H1 (cell line): ENCODE data around the gene SMYD5. TPM values are rescaled to one million over a fixed set of nuclear protein-coding genes. Genes with fewer than 3 reads are reported as not detected.

ENCODE experiments used
- CTCF ChIA-PET: fragments of 300-600 bp; sonication (Branson Sonifier 250); formaldehyde crosslinking; loops from one replicate; lab custom pipeline; 2021; ENCODE audit not compliant: partially characterized antibody; lab: Charles Lee
- POLR2A ChIA-PET: fragments of 300-600 bp; sonication (Branson Sonifier 250); formaldehyde crosslinking; loops from one replicate; lab custom pipeline; 2021; ENCODE audit warnings: inconsistent platforms; ENCODE audit not compliant: partially characterized antibody; lab: Charles Lee
- DNase-seq, 2 experiments: peaks; one replicate each; pipeline versions ENCODE4 v3.0.0 to v3.0.0-alpha.2; 2010 to 2022; ENCODE audit warnings: low spot score in 2 of 2, low read depth in 1 of 2, mixed read lengths in 1 of 2
- FAIRE-seq: peaks from 2 replicates; lab custom pipeline; 2011; peaks lifted over from hg19 to GRCh38; lab: Jason Lieb, UNC
- H2AFZ ChIP-seq: 2 replicates; pipeline ENCODE4 v1.8.1; 2012; ENCODE audit warnings: low read length, inconsistent platforms
- H2AK5ac ChIP-seq: 2 replicates; pipeline ENCODE4 v1.6.1; 2013; ENCODE audit warnings: low read depth, low read length
- H2BK120ac ChIP-seq: replicated peaks from 2 replicates; pipeline ENCODE3; 2013; ENCODE audit warnings: low read depth, low read length, inconsistent platforms
- H2BK12ac ChIP-seq: 2 replicates; pipeline ENCODE4 v1.6.1; 2013; ENCODE audit warnings: low read depth, low read length
- H2BK15ac ChIP-seq: 2 replicates; pipeline ENCODE4 v1.6.1; 2013; ENCODE audit warnings: low read length
- H2BK20ac ChIP-seq: 2 replicates; pipeline ENCODE4 v1.6.1; 2013; ENCODE audit warnings: low read length
- H2BK5ac ChIP-seq: 2 replicates; pipeline ENCODE4 v1.6.1; 2013; ENCODE audit warnings: low read depth, low read length
- H3K14ac ChIP-seq: 2 replicates; pipeline ENCODE4 v1.6.1; 2013; ENCODE audit warnings: inconsistent platforms; ENCODE audit not compliant: insufficient read length
- H3K18ac ChIP-seq: 2 replicates; pipeline ENCODE4 v1.6.1; 2013; ENCODE audit warnings: low read length; ENCODE audit errors: extremely low read depth
- H3K23ac ChIP-seq: 2 replicates; pipeline ENCODE4 v1.6.1; 2013; ENCODE audit warnings: inconsistent platforms; ENCODE audit not compliant: insufficient read length
- H3K23me2 ChIP-seq: 2 replicates; pipeline ENCODE4 v1.6.1; 2013; ENCODE audit warnings: low read depth, low read length
- H3K27ac ChIP-seq: 2 replicates; pipeline ENCODE4 v1.6.1; 2011; ENCODE audit warnings: low read depth, low read length, inconsistent platforms
- H3K27me3 ChIP-seq, 4 experiments: replicated peaks in 1 of 4; 1 replicate in 1 of 4; 2 replicates in 3 of 4; pipeline versions ENCODE4 v1.6.1 to v1.8.1; 2011 to 2013; ENCODE audit warnings: low read length in 3 of 4, mild to moderate bottlenecking in 3 of 4, inconsistent platforms in 2 of 4, mixed read lengths in 2 of 4, moderate library complexity in 1 of 4; ENCODE audit not compliant: control insufficient read depth in 3 of 4, insufficient read depth in 3 of 4; ENCODE audit errors: extremely low read depth in 1 of 4
- H3K36me3 ChIP-seq, 4 experiments: 2 replicates each; pipeline versions ENCODE4 v1.6.1 to v1.8.1; 2011 to 2013; ENCODE audit warnings: mild to moderate bottlenecking in 4 of 4, low read length in 3 of 4, moderate library complexity in 2 of 4, control low read depth in 1 of 4, inconsistent platforms in 1 of 4; ENCODE audit not compliant: insufficient read depth in 4 of 4, control insufficient read depth in 2 of 4
- H3K4ac ChIP-seq: replicated peaks from 2 replicates; pipeline ENCODE3; 2013; ENCODE audit warnings: low read length, low read depth, mixed read lengths, inconsistent platforms; ENCODE audit not compliant: insufficient read length
- H3K4me1 ChIP-seq, 4 experiments: replicated peaks in 1 of 4; 1 replicate in 1 of 4; 2 replicates in 3 of 4; pipeline versions ENCODE4 v1.6.1 to v1.8.1; 2011 to 2013; ENCODE audit warnings: low read length in 3 of 4, inconsistent platforms in 2 of 4, mixed read lengths in 1 of 4; ENCODE audit not compliant: insufficient read depth in 4 of 4, control insufficient read depth in 3 of 4
- H3K4me2 ChIP-seq, 2 experiments: 2 replicates each; pipeline versions ENCODE4 v1.6.1 to v1.8.1; 2011 to 2013; ENCODE audit warnings: low read depth in 2 of 2, low read length in 2 of 2, control low read depth in 1 of 2, inconsistent platforms in 1 of 2, mild to moderate bottlenecking in 1 of 2; ENCODE audit not compliant: insufficient read depth in 1 of 2
- H3K4me3 ChIP-seq, 4 experiments: fragments of 200-600, 300-600 bp in 1 of 4; sonication (generic), shearing (Covaris generic), sonication (Bioruptor Twin) in 1 of 4; 2 replicates each; pipeline versions ENCODE4 v1.5.1 to v1.8.1; 2011 to 2016; ENCODE audit warnings: low read length in 4 of 4, low read depth in 3 of 4, control low read depth in 2 of 4, inconsistent platforms in 2 of 4, mild to moderate bottlenecking in 2 of 4, mixed read lengths in 1 of 4, moderate library complexity in 1 of 4; ENCODE audit not compliant: insufficient read depth in 2 of 4; ENCODE audit errors: extremely low read depth in 1 of 4
- H3K56ac ChIP-seq: replicated peaks from 2 replicates; pipeline ENCODE3; 2013; ENCODE audit warnings: low read depth, mild to moderate bottlenecking, mixed read lengths, low read length, inconsistent platforms; ENCODE audit not compliant: insufficient read length
- H3K79me1 ChIP-seq: 2 replicates; pipeline ENCODE4 v1.6.1; 2013; ENCODE audit warnings: low read depth, low read length, control low read depth
- H3K79me2 ChIP-seq, 2 experiments: 2 replicates each; pipeline versions ENCODE4 v1.6.1 to v1.8.1; 2012 to 2013; ENCODE audit warnings: low read length in 2 of 2, mild to moderate bottlenecking in 2 of 2, inconsistent platforms in 1 of 2; ENCODE audit not compliant: insufficient read depth in 2 of 2, control insufficient read depth in 1 of 2
- H3K9ac ChIP-seq, 4 experiments: replicated peaks in 1 of 4; 1 replicate in 1 of 4; 2 replicates in 3 of 4; pipeline versions ENCODE4 v1.6.1 to v1.8.1; 2011 to 2013; ENCODE audit warnings: low read depth in 3 of 4, low read length in 3 of 4, control low read depth in 2 of 4, mild to moderate bottlenecking in 2 of 4, moderate library complexity in 2 of 4, inconsistent platforms in 1 of 4; ENCODE audit errors: extremely low read depth in 1 of 4
- H3K9me3 ChIP-seq, 2 experiments: 2 replicates each; pipeline versions ENCODE4 v1.6.1 to v1.8.1; 2012 to 2013; ENCODE audit warnings: mild to moderate bottlenecking in 2 of 2, moderate library complexity in 2 of 2, control low read depth in 1 of 2, inconsistent platforms in 1 of 2, low read depth in 1 of 2, low read length in 1 of 2, mixed read lengths in 1 of 2; ENCODE audit not compliant: insufficient read depth in 2 of 2
- H4K20me1 ChIP-seq, 2 experiments: replicated peaks in 1 of 2; 2 replicates each; pipeline versions ENCODE3 to v1.8.1; 2011 to 2013; ENCODE audit warnings: inconsistent platforms in 2 of 2, low read length in 2 of 2, mild to moderate bottlenecking in 1 of 2; ENCODE audit not compliant: insufficient read depth in 2 of 2, control insufficient read depth in 1 of 2
- H4K5ac ChIP-seq: 2 replicates; pipeline ENCODE4 v1.6.1; 2013; ENCODE audit warnings: low read length, low read depth, mixed read lengths, inconsistent platforms; ENCODE audit not compliant: insufficient read length
- H4K8ac ChIP-seq: 2 replicates; pipeline ENCODE4 v1.8.0; 2013; ENCODE audit warnings: mild to moderate bottlenecking, moderate library complexity, low read length, inconsistent platforms; ENCODE audit not compliant: insufficient read depth; ENCODE audit errors: extremely low read depth
- H4K91ac ChIP-seq: replicated peaks from 2 replicates; pipeline ENCODE3; 2013; ENCODE audit warnings: low read length, mixed read lengths, inconsistent platforms; ENCODE audit not compliant: insufficient read length
- BRCA1 ChIP-seq: IDR thresholded peaks from 2 replicates; pipeline ENCODE4 v1.6.1; 2012; ENCODE audit warnings: low read depth, low read length, improper control_type of control experiment
- CBX5 ChIP-seq: fragments of 300-800, 300-1000 bp; sonication (generic); IDR thresholded peaks from 2 replicates; pipeline ENCODE4 v1.7.1; 2016; ENCODE audit warnings: antibody characterized with exemption, low read length, low read depth
- CBX8 ChIP-seq: fragments of 300-800, 300-1000 bp; sonication (generic); IDR thresholded peaks from 2 replicates; pipeline ENCODE4 v1.7.1; 2016; ENCODE audit warnings: low read depth, low read length, borderline replicate concordance
- CEBPB ChIP-seq: IDR thresholded peaks from 2 replicates; pipeline ENCODE4 v1.6.1; 2012; ENCODE audit warnings: low read depth, low read length
- CHD1 ChIP-seq: IDR thresholded peaks from 2 replicates; pipeline ENCODE4 v1.6.1; 2012; ENCODE audit warnings: low read depth, low read length, improper control_type of control experiment
- KDM4A ChIP-seq: IDR thresholded peaks from one replicate; pipeline ENCODE4 v1.7.1; 2012; ENCODE audit warnings: low read depth, mild to moderate bottlenecking, moderate library complexity, low read length, inconsistent platforms; ENCODE audit not compliant: severe bottlenecking
- NRF1 ChIP-seq: IDR thresholded peaks from 2 replicates; pipeline ENCODE4 v1.6.1; 2011; ENCODE audit warnings: mild to moderate bottlenecking, low read depth, low read length, improper control_type of control experiment
- SP4 ChIP-seq: IDR thresholded peaks from 2 replicates; pipeline ENCODE4 v1.6.1; 2012; ENCODE audit warnings: low read length, inconsistent platforms
- SUZ12 ChIP-seq: fragments of 200-600 bp; sonication (generic); IDR thresholded peaks from 2 replicates; pipeline ENCODE4 v1.6.1; 2012; ENCODE audit warnings: mild to moderate bottlenecking, inconsistent platforms, low read length, moderate library complexity, mixed read lengths
- polyA plus RNA-seq, 7 experiments: library from polyadenylated mRNA; depleted of rRNA in 3 of 7; stranded (reverse) in 5 of 7; unstranded in 2 of 7; fragments of >200 nt in 5 of 7; fragments of 200-250 nt in 2 of 7; gene quantifications; 1 replicate in 5 of 7; 2 replicates in 1 of 7; 4 replicates in 1 of 7; pipeline versions ENCODE4 v1.2.1 to v1.2.3, GENCODE V29; 2011 to 2013; ENCODE audit warnings: missing spikeins in 2 of 7, mixed read lengths in 2 of 7
- total RNA-seq: library from RNA; stranded (reverse); fragmentation: NEBNext Ultra II Directional; extraction: Animal tissue kit (Norgen Biotek cat#: 25700); gene quantifications from 2 replicates; pipeline ENCODE4 v1.2.1, GENCODE V29; 2021
- TF ChIP-seq, protein P1 (sequence below): IDR thresholded peaks from 2 replicates; pipeline ENCODE4 v1.6.1; 2011; ENCODE audit warnings: low read depth, mild to moderate bottlenecking, low read length; ENCODE audit not compliant: insufficient read depth

Gene SMYD5
- total and polyA plus RNA-seq, 2 of the 8 experiments (the other 6 are each of a cell fraction or from before 2014, with no cell fraction given): 35.2 to 56.7 TPM

DNA sequence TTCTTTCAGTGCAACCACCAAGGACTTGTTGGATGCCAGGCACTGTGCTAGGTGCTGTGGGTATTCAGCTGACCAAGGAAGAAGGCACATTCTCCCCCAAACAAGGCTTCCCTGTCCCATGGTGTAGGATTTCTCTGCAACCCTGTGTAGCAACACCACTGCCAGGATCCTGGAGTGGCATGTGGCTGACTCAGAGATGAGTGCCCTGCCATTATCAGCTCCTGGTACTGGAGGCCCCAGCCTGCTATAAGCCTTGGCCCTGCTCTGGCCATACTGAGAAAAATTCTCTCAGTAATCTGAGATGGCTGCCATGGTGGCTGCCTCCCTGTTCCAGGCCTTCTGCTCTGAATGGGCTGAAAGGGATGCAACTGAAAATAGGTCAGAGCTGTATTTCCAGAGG is 4.3 kb downstream of the SMYD5 start:
- no peak overlapping the region for H3K27ac ChIP-seq
- no peak overlapping the region for H2BK15ac ChIP-seq
- peaks cover 5 to 38% of the 10 kb centered on the region in 2 experiments for H3K79me2 ChIP-seq
- H3K9me3 ChIP-seq: no peaks in the 10 kb centered on the region
- H3K23ac ChIP-seq: no peak overlapping the region
- H3K14ac ChIP-seq: no peak overlapping the region
- no peak overlapping the region for H2BK20ac ChIP-seq
- no peak overlapping the region for H2BK12ac ChIP-seq
- peaks cover 4 to 20% (median 10%) of the 10 kb centered on the region in 4 experiments; a peak in 7 of 8 replicates for H3K36me3 ChIP-seq
- H2BK120ac ChIP-seq: no peak overlapping the region
- H3K4me1 ChIP-seq: peaks cover 0 to 3% (median 1%) of the 10 kb centered on the region in 4 experiments; a peak in 2 of 7 replicates
- peaks cover 3% of the 10 kb centered on the region; the same call in 1 of the 2 replicates for H3K23me2 ChIP-seq
- H3K4me2 ChIP-seq: no peak overlapping the region
- ChIA-PET POLR2A (interaction anchor here (1.4 to 11.5 kb wide), 5 partner anchors 10 to 41 kb away, joined by 4 to 113 read pairs (median 6); partner anchors contain the start of genes CCT7, NOTO and PRADC1), CTCF (interaction anchor here (0.6 to 2.1 kb wide), 9 partner anchors 8 to 323 kb away, joined by 3 to 7 read pairs (median 3); partner anchors contain the start of gene NOTO)
- no peak overlapping the region for H3K18ac ChIP-seq
- DNase-seq (no peak), FAIRE-seq (no peak)
- peak overlapping the region; percentile 65; the same call in 1 of the 2 replicates for H4K8ac ChIP-seq
- no peak overlapping the region for H4K91ac ChIP-seq
- no peak overlapping the region for H2AFZ ChIP-seq
- H4K5ac ChIP-seq: no peak overlapping the region
- no peak overlapping the region; the same call in 1 of the 2 replicates for H2AK5ac ChIP-seq
- no peak overlapping the region; a peak in 1 of 7 replicates for H3K9ac ChIP-seq
- H3K4me3 ChIP-seq: no peak overlapping the region
- H3K79me1 ChIP-seq: peaks cover 15% of the 10 kb centered on the region
- peaks cover 0 to under 1% (median 0%) of the 10 kb centered on the region in 4 experiments; a peak in 1 of 7 replicates for H3K27me3 ChIP-seq
- no peak overlapping the region for H2BK5ac ChIP-seq
- peaks cover 3 to 4% of the 10 kb centered on the region in 2 experiments for H4K20me1 ChIP-seq
- no peak overlapping the region for H3K4ac ChIP-seq
- no peak overlapping the region for H3K56ac ChIP-seq
- TF ChIP-seq BRCA1 (no peak), CEBPB (no peak), CBX5 (no peak), SUZ12 (no peak), NRF1 (no peak), KDM4A (no peak), CHD1 (no peak), SP4 (no peak), CBX8 (no peak)
- TF ChIP-seq, protein P1, sequence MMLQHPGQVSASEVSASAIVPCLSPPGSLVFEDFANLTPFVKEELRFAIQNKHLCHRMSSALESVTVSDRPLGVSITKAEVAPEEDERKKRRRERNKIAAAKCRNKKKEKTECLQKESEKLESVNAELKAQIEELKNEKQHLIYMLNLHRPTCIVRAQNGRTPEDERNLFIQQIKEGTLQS: no peak
